Measurements from ENCODE around the gene SMIM35. TPM values are rescaled to one million over a fixed set of nuclear protein-coding genes. Genes with fewer than 3 reads are reported as not detected.

Gene SMIM35
- total RNA-seq, 1 experiment from 2014 or later: not detected

DNA sequence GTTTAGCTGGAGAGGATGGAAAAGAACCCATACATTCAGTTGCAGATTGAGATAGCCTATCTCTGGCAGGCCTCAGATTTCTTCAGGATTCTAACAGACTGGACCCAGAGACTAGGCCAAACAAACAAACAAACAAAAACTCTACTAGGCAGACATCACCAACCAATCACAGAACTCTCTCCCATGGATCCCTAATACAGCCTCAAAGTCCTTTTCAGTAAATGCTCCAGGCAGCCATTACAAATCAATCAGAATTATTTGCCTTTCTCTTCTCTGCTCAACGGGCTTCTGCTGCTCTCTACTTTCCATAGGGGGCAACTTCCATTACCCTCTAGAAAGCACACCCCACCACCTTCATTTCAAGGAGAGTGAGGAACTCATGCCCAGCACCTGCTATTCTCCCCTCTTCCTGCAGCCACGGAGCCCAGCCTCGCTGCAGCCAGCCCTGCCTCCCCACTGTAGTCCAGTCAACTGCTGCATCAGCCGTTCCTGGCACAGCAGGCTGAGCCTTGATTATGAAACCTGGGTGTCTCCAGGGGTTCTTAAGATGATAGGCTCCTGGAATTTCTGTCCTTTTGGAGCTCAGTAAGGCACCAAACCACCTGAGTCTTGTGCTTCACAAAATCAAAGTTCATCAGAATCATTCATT lies 19.0 kb upstream of the SMIM35 start:
- Histone ChIP-seq H3K14ac (ENCODE audit: insufficient read depth, low read length) (no peak overlapping the region), H2AFZ (ENCODE audit: low read length) (no peak overlapping the region), H4K91ac (ENCODE audit: insufficient read length, low read depth, low read length) (no peak overlapping the region)

More for the DNA sequence above, 19.0 kb upstream of the SMIM35 start:
- Histone ChIP-seq H3K9me3 (ENCODE audit: control insufficient read depth, low read depth, low read length) (no peaks in the 10 kb centered on the region), H3K56ac (ENCODE audit: insufficient read length, low read depth, low read length) (no peak overlapping the region), H3K4ac (ENCODE audit: low read depth, low read length) (no peak overlapping the region), H3K23me2 (ENCODE audit: insufficient read length, low read depth, low read length, poor library complexity, severe bottlenecking) (no peaks in the 10 kb centered on the region), H3K4me1 (ENCODE audit: insufficient read depth, low read length) (0 out of 2 replicates have a peak, but pooled peaks cover 3% of the 10 kb centered on the region), H3K27ac (ENCODE audit: insufficient read length, low read depth, low read length) (no peak overlapping the region), H2BK120ac (ENCODE audit: low read depth, low read length, poor library complexity, severe bottlenecking) (no peak overlapping the region), H2BK15ac (ENCODE audit: low read depth, low read length) (no peak overlapping the region), H3K23ac (ENCODE audit: insufficient read length, low read depth, low read length) (no peak overlapping the region), H2BK20ac (ENCODE audit: low read depth, low read length, poor library complexity, severe bottlenecking) (no peak overlapping the region), H2BK12ac (ENCODE audit: insufficient read length, low read depth, low read length) (no peak overlapping the region), H2BK5ac (ENCODE audit: insufficient read length, low read length) (no peak overlapping the region), H4K20me1 (ENCODE audit: control insufficient read depth, insufficient read depth, insufficient read length) (no peaks in the 10 kb centered on the region), H4K8ac (replicated peaks; ENCODE audit: insufficient read length, low read depth, low read length) (no peak overlapping the region), H3K27me3 (ENCODE audit: insufficient read depth, low read length) (no peaks in the 10 kb centered on the region), H3K79me2 (ENCODE audit: insufficient read depth, low read length) (no peaks in the 10 kb centered on the region), H3K18ac (ENCODE audit: insufficient read length, low read depth, low read length) (no peak overlapping the region), H4K5ac (ENCODE audit: insufficient read length, low read depth, low read length) (no peak overlapping the region), H2AK5ac (ENCODE audit: insufficient read length, low read length) (no peak overlapping the region), H3K4me2 (ENCODE audit: insufficient read depth, insufficient read length, low read length) (no peak overlapping the region), H3K9ac (ENCODE audit: extremely low read depth, insufficient read length, low read length) (no peak overlapping the region), H3K79me1 (ENCODE audit: insufficient read depth, low read depth, low read length, poor library complexity, severe bottlenecking) (no peaks in the 10 kb centered on the region), H3T11ph (ENCODE audit: low read length) (no peak overlapping the region)
- Mint-ChIP-seq H3K4me3 (no peak overlapping the region), H3K27me3 (ENCODE audit: low read depth) (peaks cover 14% of the 10 kb centered on the region), H3K36me3 (ENCODE audit: insufficient read depth in 1 of 3, low read depth in 3 of 3) (no peaks in the 10 kb centered on the region; a peak in 1 of 7 replicates), H3K4me1 (peaks cover 6 to 20% of the 10 kb centered on the region in 2 experiments), H3K9me3 (no peaks in the 10 kb centered on the region), H3K27ac (no peak overlapping the region)
- no peak for TF ChIP-seq CTCF (conservative IDR thresholded peaks at IDR 0.05)
- WGBS (ENCODE audit: extremely low coverage, insufficient read length, low lambda C conversion rate): no CpG with 5 or more reads among the region's 4 CpGs
- DNase-seq: no peak

All from H9 (cell line).